HepG2 (cell line): ENCODE data around the gene PPP1R12C.

Source experiments
- ATF7 ChIP-seq, 2 experiments: fragments of 450-650 bp in 1 of 2; sonication (generic) in 1 of 2; formaldehyde crosslinking in 1 of 2; IDR thresholded peaks; 2 replicates each; pipeline versions ENCODE4 v1.4.0 to v1.6.1; 2016 to 2020; ENCODE audit warnings: antibody characterized with exemption in 1 of 2, mild to moderate bottlenecking in 1 of 2, missing genetic modification reagents in 1 of 2
- ELK4 ChIP-seq: sonication (generic); formaldehyde crosslinking; IDR thresholded peaks from 2 replicates; pipeline ENCODE4 v1.9.0; 2021; ENCODE audit warnings: missing genetic modification reagents, borderline replicate concordance
- EZH2 ChIP-seq: conservative IDR thresholded peaks from 2 replicates; pipeline ENCODE4 v1.6.1; 2012; ENCODE audit warnings: mild to moderate bottlenecking, low read depth, low read length, moderate library complexity
- KIAA2018 ChIP-seq: sonication (generic); formaldehyde crosslinking; IDR thresholded peaks from 2 replicates; pipeline ENCODE4 v1.5.0; 2020; ENCODE audit warnings: mild to moderate bottlenecking, missing genetic modification reagents, borderline replicate concordance
- NBN ChIP-seq: fragments of 450-650 bp; conservative IDR thresholded peaks from 2 replicates; pipeline ENCODE4 v1.6.1; 2017
- RAD21 ChIP-seq: fragments of 450-650 bp; formaldehyde crosslinking; IDR thresholded peaks from 2 replicates; pipeline ENCODE4 v1.5.0; 2020; ENCODE audit warnings: mild to moderate bottlenecking
- ZNF138 ChIP-seq: sonication (generic); formaldehyde crosslinking; IDR thresholded peaks from 2 replicates; pipeline ENCODE4 v1.5.0; 2020; ENCODE audit warnings: mild to moderate bottlenecking, low read depth, missing genetic modification reagents
- ZNF691 ChIP-seq: sonication (generic); formaldehyde crosslinking; IDR thresholded peaks from 2 replicates; pipeline ENCODE4 v1.4.0; 2020; ENCODE audit warnings: missing genetic modification reagents, low read depth, mild to moderate bottlenecking, borderline replicate concordance
- ZNF780A ChIP-seq: sonication (generic); formaldehyde crosslinking; IDR thresholded peaks from 2 replicates; pipeline ENCODE4 v1.8.0; 2022; ENCODE audit warnings: mild to moderate bottlenecking, missing genetic modification reagents, moderate library complexity
- TF ChIP-seq, protein P1 (sequence below): sonication (generic); formaldehyde crosslinking; IDR thresholded peaks from 2 replicates; pipeline ENCODE4 v1.5.0; 2020; ENCODE audit warnings: mild to moderate bottlenecking, missing genetic modification reagents, moderate library complexity

- TF ChIP-seq ELK4 (CRISPR knock-in tag) (no peak), ZNF780A (CRISPR knock-in tag) (no peak), ATF7 (IDR thresholded peaks at IDR 0.05) (no peak), ATF7 (CRISPR knock-in tag; IDR thresholded peaks at IDR 0.05) (no peak), RAD21 (CRISPR knock-in tag) (no peak), ZNF691 (no peak), KIAA2018 (CRISPR knock-in tag) (no peak), ZNF138 (CRISPR knock-in tag) (no peak), NBN (no peak), EZH2 (no peak)
- TF ChIP-seq, protein P1, sequence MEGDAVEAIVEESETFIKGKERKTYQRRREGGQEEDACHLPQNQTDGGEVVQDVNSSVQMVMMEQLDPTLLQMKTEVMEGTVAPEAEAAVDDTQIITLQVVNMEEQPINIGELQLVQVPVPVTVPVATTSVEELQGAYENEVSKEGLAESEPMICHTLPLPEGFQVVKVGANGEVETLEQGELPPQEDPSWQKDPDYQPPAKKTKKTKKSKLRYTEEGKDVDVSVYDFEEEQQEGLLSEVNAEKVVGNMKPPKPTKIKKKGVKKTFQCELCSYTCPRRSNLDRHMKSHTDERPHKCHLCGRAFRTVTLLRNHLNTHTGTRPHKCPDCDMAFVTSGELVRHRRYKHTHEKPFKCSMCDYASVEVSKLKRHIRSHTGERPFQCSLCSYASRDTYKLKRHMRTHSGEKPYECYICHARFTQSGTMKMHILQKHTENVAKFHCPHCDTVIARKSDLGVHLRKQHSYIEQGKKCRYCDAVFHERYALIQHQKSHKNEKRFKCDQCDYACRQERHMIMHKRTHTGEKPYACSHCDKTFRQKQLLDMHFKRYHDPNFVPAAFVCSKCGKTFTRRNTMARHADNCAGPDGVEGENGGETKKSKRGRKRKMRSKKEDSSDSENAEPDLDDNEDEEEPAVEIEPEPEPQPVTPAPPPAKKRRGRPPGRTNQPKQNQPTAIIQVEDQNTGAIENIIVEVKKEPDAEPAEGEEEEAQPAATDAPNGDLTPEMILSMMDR = no peak
Observed at GRCh38 chr19:55086730-55087541, 30.5 kb downstream of the PPP1R12C start.
